Prostate gland (tissue), 2 donors: ENCODE measurements around the gene CDH13.

Experiments used
- CTCF ChIP-seq, 4 experiments: fragments of 200-600 bp in 2 of 4; fragments of 450-650 bp in 2 of 4; sonication (generic) in 2 of 4; IDR thresholded peaks; 1 replicate in 3 of 4; 2 replicates in 1 of 4; pipeline ENCODE4 v1.5.1; 2016 to 2019; ENCODE audit warnings: antibody characterized with exemption in 4 of 4, mild to moderate bottlenecking in 2 of 4, moderate library complexity in 2 of 4
- POLR2A ChIP-seq: fragments of 450-650 bp; IDR thresholded peaks from one replicate; pipeline ENCODE4 v1.6.1; 2016; ENCODE audit warnings: antibody characterized with exemption, mild to moderate bottlenecking
- POLR2AphosphoS5 ChIP-seq: sonication (generic); formaldehyde crosslinking; IDR thresholded peaks from one replicate; pipeline ENCODE4 v1.6.1; 2017; ENCODE audit warnings: antibody characterized with exemption

DNA sequence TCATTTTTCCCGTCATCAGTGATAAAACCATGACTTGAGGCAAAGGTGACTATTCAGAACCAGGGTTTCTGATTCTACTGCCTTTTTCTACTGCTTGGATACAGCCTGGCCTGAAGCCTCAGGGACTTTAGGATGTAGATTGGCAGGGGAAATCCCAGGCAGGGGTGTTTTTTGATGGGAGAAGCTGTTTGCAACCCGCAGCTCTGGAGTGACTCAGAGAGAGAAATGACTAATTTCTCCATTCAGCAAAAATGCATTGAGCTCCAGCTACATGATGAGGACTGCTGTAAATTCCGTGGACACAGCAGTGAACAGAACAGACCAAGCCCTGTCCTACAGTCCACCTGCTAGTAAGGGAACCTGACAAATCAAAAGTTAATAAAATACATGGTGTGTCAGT, 560.6 kb downstream of the CDH13 start:
- no peak for TF ChIP-seq CTCF (IDR thresholded peaks at IDR 0.05)
- no peak for TF ChIP-seq POLR2A
- no peak for TF ChIP-seq POLR2AphosphoS5
